DOHH2 (cell line): ENCODE data around the gene UNKL.

Source experiments
- H3F3A ChIP-seq: fragments of 200-600 bp; sonication (generic), shearing (Covaris generic); 2 replicates; pipeline ENCODE4 v1.6.0; 2016; ENCODE audit warnings: antibody characterized with exemption, mild to moderate bottlenecking; ENCODE audit not compliant: control insufficient read depth, insufficient read depth
- H3K27ac ChIP-seq: fragments of 200-600 bp; sonication (generic); 2 replicates; pipeline ENCODE4 v1.5.1; 2014; ENCODE audit warnings: low read depth, mild to moderate bottlenecking, low read length, moderate library complexity
- H3K27me3 ChIP-seq: fragments of 200-600 bp; sonication (generic); 2 replicates; pipeline ENCODE4 v1.6.1; 2014; ENCODE audit warnings: mild to moderate bottlenecking, low read length, mixed read lengths; ENCODE audit not compliant: control insufficient read depth
- H3K36me3 ChIP-seq: fragments of 200-600 bp; sonication (generic); 2 replicates; pipeline ENCODE4 v1.6.1; 2014; ENCODE audit warnings: mild to moderate bottlenecking, low read length, moderate library complexity, mixed read lengths; ENCODE audit not compliant: control insufficient read depth
- H3K4me1 ChIP-seq: fragments of 200-600 bp; sonication (generic); 2 replicates; pipeline ENCODE4 v1.6.1; 2014; ENCODE audit warnings: mild to moderate bottlenecking, low read length, mixed read lengths; ENCODE audit not compliant: control insufficient read depth
- H3K4me2 ChIP-seq: fragments of 200-600 bp; sonication (generic); 2 replicates; pipeline ENCODE4 v1.6.0; 2014; ENCODE audit warnings: mild to moderate bottlenecking, low read length, moderate library complexity
- H3K4me3 ChIP-seq: fragments of 200-600 bp; sonication (generic); 2 replicates; pipeline ENCODE4 v1.5.1; 2014; ENCODE audit warnings: mild to moderate bottlenecking, low read length, mixed read lengths
- H3K79me2 ChIP-seq: fragments of 200-600 bp; sonication (generic); 2 replicates; pipeline ENCODE4 v1.6.1; 2014; ENCODE audit warnings: mild to moderate bottlenecking, low read length, mixed read lengths; ENCODE audit not compliant: control insufficient read depth
- H3K9me2 ChIP-seq: fragments of 200-600 bp; sonication (generic); replicated peaks from 2 replicates; pipeline ENCODE4 v1.6.1; 2014; ENCODE audit warnings: mild to moderate bottlenecking, low read length, mixed read lengths; ENCODE audit not compliant: control insufficient read depth
- H3K9me3 ChIP-seq: fragments of 200-600 bp; sonication (generic); 2 replicates; pipeline ENCODE4 v1.6.1; 2014; ENCODE audit warnings: antibody characterized with exemption, low read length, mixed read lengths; ENCODE audit not compliant: control insufficient read depth, insufficient read depth
- H4K20me1 ChIP-seq: fragments of 200-600 bp; sonication (generic); 2 replicates; pipeline ENCODE4 v1.6.0; 2014; ENCODE audit warnings: low read depth, mild to moderate bottlenecking, antibody characterized with exemption, low read length, moderate library complexity; ENCODE audit not compliant: control insufficient read depth, insufficient read depth
- CTCF ChIP-seq: fragments of 200-600 bp; sonication (generic); IDR thresholded peaks from one replicate; pipeline ENCODE4 v1.5.1; 2014; ENCODE audit warnings: antibody characterized with exemption, mild to moderate bottlenecking, low read depth, low read length; ENCODE audit not compliant: poor library complexity, severe bottlenecking
- EZH2phosphoT487 ChIP-seq: fragments of 200-600 bp; sonication (generic); IDR thresholded peaks from 2 replicates; pipeline ENCODE4 v1.6.1; 2017; ENCODE audit warnings: borderline replicate concordance, mild to moderate bottlenecking, antibody characterized with exemption, low read length, moderate library complexity, mixed read lengths

Gene UNKL

GRCh38 chr16:1446296-1447080, 32.0 kb upstream of the UNKL start:
- no peaks in the 10 kb centered on the region for H3K79me2 ChIP-seq
- H4K20me1 ChIP-seq: no peaks in the 10 kb centered on the region
- H3K9me3 ChIP-seq: no peaks in the 10 kb centered on the region
- no peak overlapping the region for H3K4me3 ChIP-seq
- TF ChIP-seq CTCF (no peak), EZH2phosphoT487 (no peak)
- H3K27me3 ChIP-seq: no peaks in the 10 kb centered on the region
- H3K36me3 ChIP-seq: peaks cover 11% of the 10 kb centered on the region; the same call in 1 of the 2 replicates
- no peaks in the 10 kb centered on the region for H3K4me1 ChIP-seq
- H3K4me2 ChIP-seq: no peak overlapping the region
- H3F3A ChIP-seq: no peaks in the 10 kb centered on the region
- no peak overlapping the region for H3K27ac ChIP-seq
- H3K9me2 ChIP-seq: no peaks in the 10 kb centered on the region

GRCh38 chr16:1445518-1446203, 31.2 kb upstream of the UNKL start:
- Histone ChIP-seq H3K79me2 (no peaks in the 10 kb centered on the region), H3K4me3 (no peak overlapping the region), H3K4me1 (no peaks in the 10 kb centered on the region), H3K9me3 (no peaks in the 10 kb centered on the region), H3K4me2 (no peak overlapping the region), H3K36me3 (peaks cover 8% of the 10 kb centered on the region; the same call in 1 of the 2 replicates), H3F3A (no peaks in the 10 kb centered on the region), H3K27ac (no peak overlapping the region), H3K9me2 (no peaks in the 10 kb centered on the region), H3K27me3 (no peaks in the 10 kb centered on the region), H4K20me1 (no peaks in the 10 kb centered on the region)
- no peak for TF ChIP-seq CTCF
- TF ChIP-seq EZH2phosphoT487: no peak

GRCh38 chr16:1444730-1445517, 30.4 kb upstream of the UNKL start:
- Histone ChIP-seq H3K36me3 (peaks cover 8% of the 10 kb centered on the region; the same call in 1 of the 2 replicates), H3K27ac (no peak overlapping the region), H4K20me1 (no peaks in the 10 kb centered on the region), H3K4me3 (no peak overlapping the region), H3K27me3 (no peaks in the 10 kb centered on the region), H3K79me2 (no peaks in the 10 kb centered on the region), H3K9me2 (no peaks in the 10 kb centered on the region), H3F3A (no peaks in the 10 kb centered on the region), H3K9me3 (no peaks in the 10 kb centered on the region), H3K4me1 (no peaks in the 10 kb centered on the region), H3K4me2 (no peak overlapping the region)
- TF ChIP-seq CTCF (no peak), EZH2phosphoT487 (no peak)
